ENCODE measurements around the gene C19orf81.
"Not testable (repeated sequence)": the region's sequence is repeated elsewhere in the genome, so short reads cannot be mapped to it uniquely, and the experiment has no call there.

The C19orf81 gene

DNA sequence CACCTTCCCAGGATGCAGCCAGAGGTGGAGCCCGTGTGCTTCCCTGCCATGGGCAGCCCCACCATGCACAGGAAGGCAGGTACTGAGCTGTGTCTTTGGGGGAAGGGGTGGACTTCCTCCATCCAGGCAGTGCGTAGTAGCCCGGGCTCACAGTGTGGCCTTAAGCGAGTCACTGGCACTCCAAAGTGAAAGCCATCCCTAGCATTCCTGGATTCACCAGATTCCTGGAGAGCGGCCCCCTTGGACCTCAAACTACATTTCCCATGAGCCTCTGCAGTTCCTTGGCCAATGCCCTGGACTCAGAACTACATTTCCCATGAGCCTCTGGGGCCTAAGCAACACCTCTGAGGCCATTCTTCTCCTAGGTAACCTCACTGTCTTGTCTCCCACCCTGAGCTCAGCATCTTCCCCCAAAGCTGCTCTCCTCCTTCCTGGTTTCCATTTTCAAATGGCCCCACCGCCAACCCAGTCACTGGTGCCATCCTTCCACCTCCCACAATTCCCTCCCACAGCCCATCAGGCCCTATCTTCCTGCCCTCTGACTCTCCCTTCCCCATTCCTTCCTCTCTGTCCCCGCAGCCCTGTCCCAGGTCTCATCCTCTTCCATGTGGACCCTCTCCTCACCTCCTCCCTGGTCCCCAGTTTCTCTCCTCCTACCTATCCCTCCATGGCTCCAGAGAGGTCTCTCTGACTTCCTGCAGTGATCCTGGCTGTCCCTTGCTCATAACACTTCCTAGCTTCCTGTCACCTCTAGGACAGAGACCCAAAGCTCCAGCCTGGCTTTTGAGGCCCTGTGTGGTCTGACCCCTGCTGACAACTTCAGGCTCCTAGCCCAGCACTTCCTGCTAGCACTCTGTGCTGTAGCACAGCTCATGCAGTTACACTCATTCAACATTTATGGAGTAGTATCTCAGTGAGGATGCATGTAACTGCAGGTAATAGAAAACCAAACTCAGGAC, at the start of gene C19orf81:
Gene C19orf81, plus strand, starts transcription at position 13 of the 959 bp plus-strand sequence. Its CDS starts 0 bp downstream, at position 13.
- TF ChIP-seq, protein P1, sequence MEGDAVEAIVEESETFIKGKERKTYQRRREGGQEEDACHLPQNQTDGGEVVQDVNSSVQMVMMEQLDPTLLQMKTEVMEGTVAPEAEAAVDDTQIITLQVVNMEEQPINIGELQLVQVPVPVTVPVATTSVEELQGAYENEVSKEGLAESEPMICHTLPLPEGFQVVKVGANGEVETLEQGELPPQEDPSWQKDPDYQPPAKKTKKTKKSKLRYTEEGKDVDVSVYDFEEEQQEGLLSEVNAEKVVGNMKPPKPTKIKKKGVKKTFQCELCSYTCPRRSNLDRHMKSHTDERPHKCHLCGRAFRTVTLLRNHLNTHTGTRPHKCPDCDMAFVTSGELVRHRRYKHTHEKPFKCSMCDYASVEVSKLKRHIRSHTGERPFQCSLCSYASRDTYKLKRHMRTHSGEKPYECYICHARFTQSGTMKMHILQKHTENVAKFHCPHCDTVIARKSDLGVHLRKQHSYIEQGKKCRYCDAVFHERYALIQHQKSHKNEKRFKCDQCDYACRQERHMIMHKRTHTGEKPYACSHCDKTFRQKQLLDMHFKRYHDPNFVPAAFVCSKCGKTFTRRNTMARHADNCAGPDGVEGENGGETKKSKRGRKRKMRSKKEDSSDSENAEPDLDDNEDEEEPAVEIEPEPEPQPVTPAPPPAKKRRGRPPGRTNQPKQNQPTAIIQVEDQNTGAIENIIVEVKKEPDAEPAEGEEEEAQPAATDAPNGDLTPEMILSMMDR (IDR thresholded peaks at IDR 0.05; ENCODE audit: extremely low read depth, missing control alignments) = no peak
- no peak for DNase-seq (ENCODE audit: low spot score)

DNA sequence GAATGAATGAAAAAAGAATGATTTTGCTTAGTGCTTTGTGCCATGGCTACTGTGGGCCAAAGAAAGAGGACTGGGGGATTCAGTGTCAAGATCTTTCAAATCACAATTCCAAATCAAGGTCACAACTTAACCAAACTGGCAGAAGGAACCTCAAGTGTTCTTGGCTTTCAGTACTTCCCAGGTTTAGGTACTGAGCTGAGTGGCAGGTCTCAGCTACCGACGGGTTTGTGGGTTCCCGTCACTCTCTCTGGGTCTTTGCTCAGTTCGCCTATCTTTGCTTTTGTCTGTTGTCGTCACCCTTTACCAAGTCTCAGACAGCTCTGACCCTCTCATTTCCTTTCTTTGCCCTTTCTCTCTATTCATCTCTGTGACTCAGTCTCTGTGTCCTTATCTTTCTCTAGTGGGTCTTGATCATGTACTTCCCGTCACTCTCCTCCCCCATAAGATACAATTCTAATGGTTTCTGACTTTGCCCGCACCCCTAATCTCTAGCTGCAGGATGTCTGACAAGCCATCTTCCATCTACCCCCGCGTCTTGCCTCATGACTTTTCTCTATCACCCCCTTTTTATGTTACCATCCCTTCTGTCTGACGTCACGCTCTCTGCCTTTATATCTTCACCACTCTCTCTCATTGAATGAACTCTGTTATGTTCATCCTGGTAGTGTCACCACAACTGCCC, 47.7 kb upstream of the C19orf81 start:
- TF ChIP-seq, protein P1 (IDR thresholded peaks at IDR 0.05; ENCODE audit: extremely low read depth, missing control alignments) = no peak

DNA sequence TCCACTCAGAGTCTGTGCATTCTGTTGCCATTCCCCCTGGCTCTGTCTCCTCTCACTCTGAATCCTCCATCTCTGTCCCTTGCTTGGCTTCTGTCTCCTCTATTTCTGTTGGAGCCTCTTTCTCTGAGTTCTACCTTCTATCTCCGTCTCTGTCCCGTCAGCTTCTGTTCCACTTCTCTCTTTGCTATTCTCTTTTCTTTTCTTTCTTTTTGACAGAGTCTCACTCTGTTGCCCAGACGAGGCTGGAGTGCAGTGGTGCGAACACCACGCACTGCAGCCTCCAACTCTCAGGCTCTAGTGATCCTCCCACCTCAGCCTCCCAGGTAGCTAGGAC, 47.2 kb upstream of the C19orf81 start:
- DNase-seq (ENCODE audit: low spot score) = no peak
- TF ChIP-seq, protein P1 (IDR thresholded peaks at IDR 0.05; ENCODE audit: extremely low read depth, missing control alignments) = no peak

More for the DNA sequence above, 47.7 kb upstream of the C19orf81 start:
- no peak for DNase-seq (ENCODE audit: low spot score)

DNA sequence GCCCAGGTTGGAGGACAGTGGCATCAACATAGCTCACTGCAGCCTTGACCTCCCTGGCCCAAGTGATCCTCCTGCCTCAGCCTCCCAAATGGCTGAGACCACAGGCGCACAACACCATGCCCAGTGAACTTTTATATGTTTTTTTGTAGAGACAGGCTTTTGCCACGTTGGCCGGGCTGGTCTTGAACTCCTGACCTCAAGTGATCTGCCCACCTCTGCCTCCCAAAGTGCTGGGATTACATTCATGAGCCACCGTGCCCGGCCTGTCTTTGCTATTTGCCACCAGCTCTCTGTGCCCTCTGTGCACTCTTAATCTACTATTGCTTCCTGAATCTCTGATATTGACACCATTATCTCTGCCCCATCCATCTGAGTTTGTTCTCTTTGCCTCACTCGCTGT, 46.7 kb upstream of the C19orf81 start:
- no peak for DNase-seq (ENCODE audit: low spot score)

DNA sequence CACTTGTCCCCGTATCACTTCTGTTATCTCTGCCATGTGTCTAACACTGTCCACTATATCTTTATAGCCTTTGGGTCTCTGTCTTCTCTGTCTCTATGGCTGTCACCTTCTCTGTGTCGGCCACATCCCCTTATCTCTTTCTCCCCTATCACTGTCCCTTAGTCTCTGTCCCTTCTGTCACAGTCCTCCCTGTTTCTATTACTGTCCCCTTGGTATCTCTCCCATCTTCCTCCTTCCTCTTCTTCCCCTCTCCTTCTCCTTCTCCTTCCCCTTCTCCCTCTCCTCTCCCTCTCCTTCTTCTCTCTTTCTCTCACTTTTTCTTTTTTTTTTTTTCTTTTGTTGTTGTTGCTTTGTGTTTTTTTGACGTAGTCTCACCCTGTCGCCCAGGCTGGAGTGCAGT, 46.3 kb upstream of the C19orf81 start:
- DNase-seq (ENCODE audit: low spot score) = no peak

More for the DNA sequence above, 46.7 kb upstream of the C19orf81 start:
- TF ChIP-seq, protein P1 (IDR thresholded peaks at IDR 0.05; ENCODE audit: extremely low read depth, missing control alignments) = no peak

DNA sequence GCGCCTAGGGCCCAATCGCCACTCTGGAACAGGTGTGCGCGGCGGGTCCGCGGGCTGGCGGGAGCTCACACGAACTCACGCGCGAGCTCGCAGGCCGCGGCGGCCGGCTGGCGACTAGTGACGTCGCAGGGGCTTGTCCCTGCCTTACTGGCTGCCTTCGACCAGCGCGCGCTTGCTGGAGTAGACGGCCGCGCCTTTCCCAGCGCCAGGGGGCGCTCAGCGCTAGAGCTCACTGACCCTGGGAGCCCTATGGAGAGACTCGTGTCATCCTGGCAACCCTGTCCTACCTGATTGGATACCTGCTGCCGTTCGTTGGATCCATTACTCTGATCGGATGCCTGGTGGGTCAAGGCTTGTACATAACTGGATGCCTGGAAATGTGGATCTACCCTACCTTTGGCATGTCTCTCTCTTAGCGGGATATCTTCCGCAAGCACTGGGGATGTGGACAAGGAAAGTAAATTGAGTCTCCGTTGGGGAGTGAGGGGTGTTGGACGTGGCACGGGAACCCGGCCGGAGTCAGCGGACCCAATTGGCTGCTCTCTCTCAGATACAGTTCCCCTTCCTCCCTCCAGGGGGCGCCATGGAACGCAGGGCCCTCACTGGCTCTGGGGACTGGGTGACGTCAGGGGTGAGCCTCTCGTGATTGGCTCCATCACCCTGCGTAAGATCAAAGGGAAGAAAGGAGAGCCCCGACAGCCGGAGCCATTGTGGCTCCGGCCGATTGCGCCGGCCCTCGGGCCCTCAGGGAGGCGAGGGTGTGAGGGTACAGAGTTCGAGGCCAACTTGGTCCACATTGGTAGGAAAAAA, 44.8 kb upstream of the C19orf81 start:
- DNase-seq (ENCODE audit: low spot score) = not testable (repeated sequence)

More for the DNA sequence above, 46.3 kb upstream of the C19orf81 start:
- TF ChIP-seq, protein P1 (IDR thresholded peaks at IDR 0.05; ENCODE audit: extremely low read depth, missing control alignments) = no peak

DNA sequence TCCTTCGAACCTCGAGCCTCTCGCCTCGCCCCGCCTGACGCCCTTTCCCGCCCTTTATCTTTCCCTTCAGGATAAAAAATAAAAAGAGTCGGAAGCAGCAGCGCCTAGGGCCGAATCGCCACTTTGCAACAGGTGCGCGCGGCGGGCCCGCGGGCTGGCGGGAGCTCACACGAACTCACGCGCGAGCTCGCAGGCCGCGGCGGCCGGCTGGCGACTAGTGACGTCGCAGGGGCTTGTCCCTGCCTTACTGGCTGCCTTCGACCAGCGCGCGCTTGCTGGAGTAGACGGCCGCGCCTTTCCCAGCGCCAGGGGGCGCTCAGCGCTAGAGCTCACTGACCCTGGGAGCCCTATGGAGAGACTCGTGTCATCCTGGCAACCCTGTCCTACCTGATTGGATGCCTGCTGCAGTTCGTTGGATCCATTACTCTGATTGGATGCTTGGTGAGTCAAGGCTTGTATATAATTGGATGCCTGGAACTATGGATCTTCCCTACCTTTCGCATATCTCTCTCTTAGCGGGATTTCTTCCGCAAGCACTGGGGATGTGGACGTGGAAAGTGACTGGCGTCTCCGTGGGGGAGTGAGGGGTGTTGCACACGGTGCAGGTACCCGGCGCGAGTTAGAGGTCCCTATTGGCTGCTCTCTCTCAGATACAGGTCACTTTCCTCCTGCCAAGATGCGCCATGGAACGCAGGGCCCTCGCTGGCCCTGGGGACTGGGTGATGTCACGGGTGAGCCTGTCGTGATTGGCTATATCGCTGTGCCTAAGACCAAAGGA, 43.0 kb upstream of the C19orf81 start:
- peak; percentile 17 for DNase-seq (ENCODE audit: low spot score)
